ENCODE measurements around the gene MAGOHB.
"Not testable (repeated sequence)": the region's sequence is repeated elsewhere in the genome, so short reads cannot be mapped to it uniquely, and the experiment has no call there.

MAGOHB gene

DNA sequence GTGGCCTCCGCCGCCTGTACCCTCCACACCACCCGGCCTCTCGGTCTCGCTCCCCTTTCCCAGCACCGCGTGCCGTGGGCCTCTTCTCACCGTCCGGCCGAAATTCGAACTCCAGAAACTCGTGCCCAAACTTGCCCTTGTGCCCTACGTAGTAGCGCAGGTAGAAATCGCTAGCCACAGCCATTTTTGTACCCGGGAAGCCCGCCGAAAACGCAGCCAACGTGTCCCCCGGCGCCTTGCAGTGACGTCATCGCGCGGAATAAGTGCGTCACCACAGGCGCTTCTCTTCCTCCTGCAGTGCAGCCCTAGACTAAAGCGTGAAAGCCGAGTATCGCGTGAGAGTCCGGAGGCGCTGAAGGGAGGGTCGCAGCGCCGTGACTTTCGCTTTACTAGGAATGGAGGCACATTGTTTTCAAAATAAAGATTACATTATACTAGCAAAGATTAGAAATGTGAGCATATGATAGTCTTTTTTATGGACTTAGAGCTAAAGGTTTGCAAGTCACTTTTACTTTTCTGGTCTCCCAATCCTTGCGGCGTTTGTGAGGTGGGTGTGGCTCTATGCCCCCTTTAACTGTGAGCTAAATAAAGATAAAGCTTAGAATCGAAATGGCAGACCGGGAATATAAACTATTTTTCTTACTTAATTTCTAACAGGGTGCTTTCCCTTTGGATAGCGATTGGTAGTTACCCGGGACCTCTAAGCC, at the start of gene MAGOHB:
Gene MAGOHB, minus strand, starts transcription at position 261 of the 707 bp plus-strand sequence. Its CDS starts 77 bp downstream, at position 184.
- DNase-seq (ENCODE audit: low spot score) = peak; percentile 99

DNA sequence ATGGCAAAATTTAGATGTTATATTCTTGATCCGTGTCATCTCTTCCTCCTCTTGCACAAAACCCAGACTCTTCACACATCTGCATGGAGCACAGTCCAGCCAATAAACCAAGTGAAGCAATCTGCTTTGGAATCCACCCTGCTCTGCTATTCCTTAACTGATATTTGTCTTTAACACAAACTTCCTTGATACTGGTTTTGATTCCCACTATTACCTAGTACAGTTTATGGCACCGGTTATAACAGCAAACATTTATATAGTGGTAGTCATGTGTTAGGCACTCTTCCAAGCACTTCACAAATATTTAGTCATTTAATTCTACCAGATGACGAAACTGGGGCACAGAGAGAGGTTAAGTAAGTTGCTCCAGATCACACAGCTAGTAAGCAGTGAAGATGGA, 47.9 kb upstream of the MAGOHB start:
- DNase-seq (ENCODE audit: low spot score) = no peak

DNA sequence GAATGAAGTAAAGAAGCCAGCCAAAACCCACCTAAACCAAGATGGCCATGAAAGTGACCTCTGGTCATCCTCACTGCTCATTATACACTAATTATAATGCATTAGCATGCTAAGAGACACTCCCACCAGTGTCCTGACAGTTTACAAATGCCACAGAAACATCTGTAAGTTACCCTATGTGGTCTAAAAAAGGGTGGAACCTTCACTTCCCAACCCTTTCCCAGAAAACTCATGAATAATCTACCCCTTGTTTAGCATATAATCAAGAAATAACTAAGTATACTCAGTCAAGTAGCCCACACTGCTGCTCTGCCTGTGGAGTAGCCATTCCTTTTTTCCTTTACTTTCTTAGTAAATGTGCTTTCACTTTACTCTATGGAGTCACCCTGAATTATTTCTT, 40.6 kb upstream of the MAGOHB start:
- no peak for DNase-seq (ENCODE audit: low spot score)

DNA sequence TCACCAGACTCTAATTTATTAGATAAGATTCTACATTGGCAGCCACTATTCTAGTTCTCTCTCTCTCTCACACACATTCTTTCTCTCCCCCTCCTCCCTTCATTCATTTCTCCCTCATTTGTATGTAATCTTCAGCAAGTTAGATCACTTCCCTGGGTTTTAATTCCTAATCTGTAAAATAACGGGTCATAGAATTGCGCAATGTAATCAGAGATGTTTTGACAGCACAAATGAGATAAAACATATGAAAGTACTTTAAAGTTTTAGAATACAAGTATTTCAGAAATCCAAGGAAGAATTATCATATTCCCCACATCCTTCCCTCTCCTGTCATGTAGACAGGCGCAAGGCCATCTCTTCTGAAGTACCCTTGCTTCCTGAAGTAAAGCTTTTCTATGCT, 38.8 kb upstream of the MAGOHB start:
- no peak for DNase-seq (ENCODE audit: low spot score)

DNA sequence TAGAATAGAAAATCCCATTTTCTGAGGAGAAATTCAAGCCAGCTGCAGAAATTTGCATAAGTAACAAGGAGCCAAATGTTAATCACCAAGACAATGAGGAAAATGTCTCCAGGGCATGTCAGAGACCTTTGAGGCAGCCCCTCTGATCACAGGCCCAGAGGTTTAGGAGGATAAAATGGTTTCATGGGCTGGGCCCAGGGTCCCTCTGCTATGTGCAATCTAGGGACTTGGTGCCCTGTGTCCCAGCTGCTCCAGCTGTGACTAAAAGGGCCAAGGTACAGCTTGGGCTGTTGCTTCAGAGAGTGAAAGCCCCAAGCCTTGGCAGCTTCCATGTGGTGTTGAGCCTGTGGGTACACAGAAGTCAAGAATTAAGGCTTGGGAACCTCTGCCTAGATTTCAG, 33.2 kb upstream of the MAGOHB start:
- DNase-seq (ENCODE audit: low spot score) = not testable (repeated sequence)

DNA sequence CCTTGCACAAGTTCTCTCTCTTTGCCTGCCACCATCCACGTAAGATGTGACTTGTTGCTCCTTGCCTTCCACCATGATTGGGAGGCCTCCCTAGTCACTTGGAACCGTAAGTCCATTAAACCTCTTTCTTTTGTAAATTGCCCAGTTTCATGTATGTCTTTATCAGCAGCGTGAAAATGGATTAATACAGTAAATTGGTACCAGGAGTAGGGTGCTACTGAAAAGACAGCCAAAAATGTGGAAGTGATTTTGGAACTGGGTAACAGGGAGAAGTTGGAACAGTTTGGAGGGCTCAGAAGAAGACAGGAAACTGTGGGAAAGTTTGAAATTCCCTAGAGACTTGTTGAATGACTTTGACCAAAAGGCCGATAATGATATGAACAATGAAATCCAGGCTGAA, 32.5 kb upstream of the MAGOHB start:
- DNase-seq (ENCODE audit: low spot score) = no peak

DNA sequence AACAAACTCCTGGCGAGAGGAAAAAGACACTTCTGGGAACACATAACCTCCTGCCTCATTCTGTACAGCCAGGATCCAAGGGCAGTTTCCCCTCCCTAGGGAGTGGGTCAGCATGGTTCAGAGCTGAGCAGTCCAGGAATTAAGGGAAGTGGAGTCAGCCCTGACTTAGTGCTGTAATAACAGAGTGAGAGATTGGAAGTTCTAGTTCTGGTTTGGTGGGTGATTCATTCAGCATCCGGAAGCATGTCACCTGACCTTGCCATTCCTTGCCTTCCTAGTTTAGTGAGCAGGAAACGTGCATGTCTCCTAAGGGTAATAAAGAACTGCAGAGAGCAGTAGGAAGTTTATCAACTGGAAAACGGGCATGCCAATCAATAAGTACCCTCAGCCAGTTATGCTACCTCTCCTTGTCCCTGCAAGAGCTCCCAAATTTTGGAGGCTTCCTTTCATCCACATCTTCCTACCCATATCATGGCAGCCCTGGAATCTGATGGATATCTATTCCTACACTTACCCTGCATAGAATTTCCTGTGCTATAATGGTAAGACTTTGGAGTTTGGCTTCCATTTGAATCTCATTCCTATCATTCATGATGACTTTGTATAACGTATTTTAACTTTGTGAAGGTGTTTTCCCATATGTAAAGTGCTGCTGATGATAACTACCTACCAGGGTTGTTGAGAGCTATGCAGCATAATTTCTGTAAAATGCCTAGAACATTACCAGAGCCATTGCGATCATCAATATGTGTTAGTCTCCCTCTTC, 28.5 kb upstream of the MAGOHB start:
- DNase-seq (ENCODE audit: low spot score) = no peak

DNA sequence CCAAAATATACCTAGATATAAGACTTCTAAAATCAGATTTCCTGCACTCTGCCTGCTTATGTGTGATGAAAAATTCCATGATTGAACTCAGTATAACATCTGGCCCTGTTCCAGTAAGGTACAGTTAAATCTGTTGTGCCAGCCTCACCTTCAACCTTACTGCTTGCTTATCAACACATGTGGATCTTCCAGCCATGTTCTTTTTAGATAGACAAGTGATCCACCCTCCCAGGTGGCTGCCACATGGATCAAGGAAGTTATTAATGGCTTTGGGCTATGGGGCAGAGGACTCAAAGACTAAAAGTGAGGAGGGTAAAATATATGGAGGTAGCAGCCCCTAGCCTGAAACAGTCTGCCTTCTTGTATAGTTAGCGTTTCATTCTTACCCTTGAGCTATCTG, 25.3 kb upstream of the MAGOHB start:
- no peak for DNase-seq (ENCODE audit: low spot score)

DNA sequence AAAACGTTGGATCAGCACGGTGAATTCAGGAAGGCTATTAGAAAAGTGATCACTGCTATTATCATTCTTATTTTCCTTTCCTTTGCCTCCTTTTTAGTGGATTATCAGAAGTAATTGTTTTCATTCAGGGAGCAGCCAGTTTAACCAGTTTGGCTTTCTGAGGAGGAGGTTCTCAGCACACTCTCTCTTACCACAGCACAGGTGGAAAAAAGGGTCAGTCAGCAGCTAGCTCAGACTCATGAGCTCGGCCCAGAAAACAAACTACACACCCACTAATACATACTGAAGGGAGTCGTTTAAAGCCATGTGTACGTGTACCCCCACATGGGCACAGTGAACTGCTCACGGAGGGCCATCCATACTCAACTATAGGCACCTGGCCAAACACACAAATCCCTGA, 23.2 kb upstream of the MAGOHB start:
- DNase-seq (ENCODE audit: low spot score) = no peak

DNA sequence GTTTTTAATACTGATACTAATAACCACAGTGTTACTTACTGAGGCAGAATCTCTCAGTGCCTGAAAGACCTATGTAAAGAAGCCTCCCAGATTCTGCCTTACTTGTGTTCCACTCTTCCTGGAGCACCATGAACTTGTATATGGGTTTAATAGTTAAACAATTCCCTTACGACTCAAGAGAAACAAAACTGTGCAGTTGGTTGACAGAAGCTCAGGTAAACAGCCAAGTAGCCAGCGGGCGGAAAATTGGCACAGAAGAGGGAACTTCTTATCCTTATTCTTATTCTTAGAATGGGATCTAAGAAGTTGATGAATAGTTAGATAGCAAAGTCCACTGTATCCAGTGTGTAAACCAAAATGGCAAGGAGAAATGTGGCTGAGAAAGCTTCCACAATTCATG, 22.7 kb upstream of the MAGOHB start:
- no peak for DNase-seq (ENCODE audit: low spot score)

DNA sequence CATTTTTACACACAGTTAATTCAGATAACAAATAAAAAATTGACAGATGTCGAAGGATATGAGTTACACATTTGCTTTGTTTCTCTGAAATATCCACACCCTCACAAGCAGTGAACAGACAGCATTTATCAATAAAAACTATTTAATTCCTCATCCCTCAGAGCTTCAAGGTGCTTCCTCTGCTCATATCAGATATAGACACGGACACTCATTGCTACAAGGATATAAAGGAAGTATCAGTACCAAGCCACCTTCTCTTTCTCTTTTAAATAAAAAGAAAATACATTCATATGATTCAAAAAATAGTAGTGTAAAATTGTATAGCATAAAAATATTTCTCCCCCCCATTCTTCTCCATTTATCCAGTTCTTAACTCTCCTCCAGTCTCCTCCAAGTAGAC, 21.9 kb upstream of the MAGOHB start:
- DNase-seq (ENCODE audit: low spot score) = no peak

DNA sequence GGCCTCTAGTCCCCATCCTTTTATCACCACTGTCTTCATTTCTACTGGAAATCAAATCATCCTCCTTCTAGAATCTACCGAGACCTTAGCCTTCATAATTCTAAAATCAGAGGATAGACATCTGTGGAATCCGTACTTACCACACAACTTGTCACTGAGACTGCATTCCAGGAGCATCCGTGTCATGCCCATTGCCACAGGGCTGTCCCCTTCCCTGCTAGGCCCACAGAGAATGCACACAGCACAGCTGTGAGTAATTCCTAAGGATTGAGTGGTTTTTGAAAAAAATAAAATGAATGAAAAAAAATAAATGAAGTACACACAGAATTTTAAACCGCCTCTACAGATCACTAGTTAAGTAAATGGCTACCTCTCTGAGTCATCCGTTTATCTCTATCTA, 21.0 kb upstream of the MAGOHB start:
- no peak for DNase-seq (ENCODE audit: low spot score)

DNA sequence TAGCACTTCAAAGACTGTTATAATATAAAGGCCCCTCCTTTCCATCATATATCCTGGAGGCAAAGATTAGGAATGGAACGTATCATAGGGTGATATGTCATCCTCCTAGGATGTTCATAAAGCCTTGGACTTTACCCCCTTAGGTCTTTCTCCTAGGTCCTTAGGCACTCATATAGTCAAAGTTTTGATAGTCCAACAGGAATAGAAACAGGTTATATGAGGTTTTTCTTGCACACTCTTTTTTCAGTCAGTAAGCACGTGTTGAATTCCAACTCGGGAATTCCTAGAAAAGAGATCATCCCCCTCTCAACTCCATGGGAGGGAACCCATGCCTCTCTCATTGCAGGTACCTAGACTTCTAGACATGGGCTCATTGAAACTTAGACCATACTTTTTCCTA, 20.1 kb upstream of the MAGOHB start:
- no peak for DNase-seq (ENCODE audit: low spot score)

DNA sequence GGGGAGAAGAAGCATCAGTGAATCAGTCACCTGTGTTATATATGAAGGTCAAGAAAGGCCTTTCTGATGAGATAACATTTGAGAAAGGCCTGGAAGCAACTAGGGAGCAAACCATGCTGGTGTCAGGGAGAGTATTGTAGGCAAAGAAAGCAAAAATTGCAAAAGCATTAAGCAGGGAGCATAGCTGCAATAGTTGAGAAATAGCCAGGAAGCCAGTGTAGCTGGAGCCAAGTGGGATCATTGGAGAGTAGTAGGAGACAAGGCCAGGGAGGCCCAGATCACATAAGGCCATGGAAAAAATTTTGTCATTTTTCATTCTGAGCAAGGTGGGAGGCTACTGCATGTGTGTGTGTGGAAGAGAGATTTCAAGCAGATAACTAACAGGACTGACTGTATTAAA, 18.8 kb upstream of the MAGOHB start:
- DNase-seq (ENCODE audit: low spot score) = no peak

DNA sequence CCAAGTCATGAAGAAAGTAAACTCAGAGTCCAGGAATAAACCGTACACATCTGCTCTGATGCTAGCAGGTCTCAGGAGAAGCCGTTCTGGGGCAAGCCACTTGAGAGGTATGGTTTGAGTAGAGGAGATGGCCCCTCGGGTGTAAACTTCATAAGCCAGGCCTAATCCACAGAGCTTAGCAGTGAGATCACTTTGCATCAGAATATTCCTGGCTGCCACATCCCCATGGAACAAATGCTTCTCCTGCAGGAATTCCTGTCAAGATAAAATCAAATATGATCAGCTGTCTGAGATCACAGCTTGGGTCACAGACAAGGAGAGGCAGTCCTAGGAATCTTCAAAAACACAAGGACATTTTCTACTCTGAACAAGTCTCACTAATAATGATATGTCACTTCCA, 11.2 kb upstream of the MAGOHB start:
- no peak for DNase-seq (ENCODE audit: low spot score)

DNA sequence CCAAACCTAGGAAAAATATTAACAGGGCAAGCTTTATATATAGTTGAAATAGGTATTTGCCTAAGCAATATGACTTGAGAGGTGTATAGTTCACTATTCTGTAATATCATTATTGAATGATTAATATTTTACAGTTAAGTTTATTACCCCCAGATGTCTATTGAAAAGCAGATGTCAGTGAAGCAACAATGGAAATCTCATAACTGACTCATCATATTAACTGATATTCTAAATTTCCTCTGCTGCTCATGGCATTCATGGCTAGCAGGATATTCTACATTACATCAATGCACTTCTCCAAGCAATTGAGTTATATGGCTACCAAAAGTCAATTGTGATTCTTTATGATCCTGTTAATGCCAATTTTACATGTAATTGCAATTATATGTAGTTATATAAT, 9.7 kb upstream of the MAGOHB start:
- DNase-seq (ENCODE audit: low spot score) = no peak

DNA sequence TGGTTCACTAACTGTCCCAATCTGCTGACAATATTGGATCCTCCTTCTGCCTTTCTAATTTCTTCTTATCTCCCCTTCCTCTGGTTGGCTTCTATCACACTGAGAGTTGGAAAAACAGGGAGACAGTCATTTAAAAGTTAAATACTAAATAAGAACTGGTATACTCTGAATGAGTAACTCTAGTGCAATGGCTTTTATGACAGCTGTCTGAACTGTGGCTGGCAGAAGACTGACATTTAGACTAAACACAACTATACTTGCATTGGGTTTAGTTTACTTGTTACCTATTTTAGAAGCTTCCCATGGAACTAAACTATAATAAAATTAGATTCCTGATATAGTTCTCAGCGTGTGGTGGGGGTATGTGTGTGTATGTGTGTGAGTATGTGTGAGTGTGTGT, 7.9 kb upstream of the MAGOHB start:
- DNase-seq (ENCODE audit: low spot score) = no peak

DNA sequence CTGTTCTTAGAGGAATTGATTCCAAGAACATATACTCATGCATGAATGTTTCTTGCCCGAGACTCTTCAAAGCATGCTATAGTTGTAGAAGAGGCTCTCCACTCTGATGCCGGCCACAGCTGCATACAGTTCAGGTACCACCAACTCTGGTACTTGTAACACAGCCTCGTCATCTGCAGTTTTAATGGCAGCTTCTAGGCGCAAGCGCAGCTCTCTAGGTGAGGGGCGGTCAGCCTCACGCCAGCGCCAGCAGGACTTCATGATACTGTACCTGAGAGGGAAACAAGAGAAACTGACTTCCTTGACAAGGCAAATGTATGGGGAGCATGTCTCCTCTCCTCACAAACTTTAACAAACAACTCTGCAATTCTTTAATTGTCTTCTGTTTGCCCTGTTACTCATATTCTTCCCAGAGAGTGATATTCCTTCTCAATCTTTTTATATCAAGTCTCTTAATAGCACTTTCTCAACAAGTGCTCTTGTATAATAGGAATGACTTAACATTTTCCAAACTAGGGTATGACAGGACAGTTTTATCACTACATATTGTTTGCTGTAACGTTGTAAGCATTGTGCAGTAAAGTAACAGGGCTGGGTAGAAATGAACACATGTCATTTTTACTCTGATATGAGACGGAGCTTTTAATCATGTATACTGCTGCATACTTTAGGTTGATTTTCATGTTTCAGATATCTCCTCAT, 6.8 kb upstream of the MAGOHB start:
- DNase-seq (ENCODE audit: low spot score) = no peak

DNA sequence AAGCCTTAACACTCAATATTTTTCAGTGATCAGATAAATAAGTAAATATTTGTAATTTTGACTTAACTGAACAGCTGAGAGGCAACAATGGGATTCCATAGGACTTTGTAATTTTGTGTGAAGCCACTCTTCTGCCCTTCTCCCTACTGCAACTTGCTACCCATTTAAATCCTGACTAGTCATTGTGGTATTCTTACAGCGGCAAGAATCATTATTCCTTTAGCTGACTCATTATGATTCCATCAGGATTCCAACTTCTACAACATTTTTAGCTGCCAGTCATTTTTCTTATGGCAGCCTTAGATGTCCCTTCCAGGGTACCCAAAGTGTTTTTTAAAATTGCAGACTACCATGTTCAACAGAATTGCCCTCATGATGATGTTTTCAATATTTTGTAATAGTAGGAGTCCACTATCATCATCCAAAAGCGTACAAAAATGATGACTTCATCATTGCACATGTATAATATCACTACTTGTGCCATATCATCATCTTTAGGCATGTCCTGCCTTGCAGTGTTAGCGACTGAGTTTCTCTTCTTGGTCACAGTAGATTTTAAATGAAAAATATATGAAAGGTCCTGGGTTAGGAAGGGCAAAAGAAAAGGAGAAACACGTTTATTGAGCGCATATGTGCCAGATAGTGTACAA, 5.1 kb upstream of the MAGOHB start:
- no peak for DNase-seq (ENCODE audit: low spot score)

DNA sequence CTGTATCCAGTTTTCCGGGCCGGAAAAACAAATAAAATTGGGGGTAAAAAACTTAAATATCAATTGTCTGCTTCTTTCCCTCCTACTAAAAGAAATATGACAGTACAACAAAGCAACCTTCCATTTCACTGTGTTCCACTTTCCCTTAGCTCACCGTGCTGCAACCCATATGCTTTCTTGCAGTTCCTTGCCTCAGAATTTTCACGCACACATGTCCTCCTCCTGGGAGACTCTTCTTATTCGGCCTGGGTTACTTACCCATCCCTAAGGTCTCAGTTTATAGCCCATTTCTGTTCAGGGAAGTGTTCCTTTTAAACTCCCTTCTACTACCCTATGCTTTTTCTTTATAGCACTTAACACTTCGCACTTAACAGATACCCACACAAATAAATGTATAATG, 4.5 kb upstream of the MAGOHB start:
- DNase-seq (ENCODE audit: low spot score) = no peak

DNA sequence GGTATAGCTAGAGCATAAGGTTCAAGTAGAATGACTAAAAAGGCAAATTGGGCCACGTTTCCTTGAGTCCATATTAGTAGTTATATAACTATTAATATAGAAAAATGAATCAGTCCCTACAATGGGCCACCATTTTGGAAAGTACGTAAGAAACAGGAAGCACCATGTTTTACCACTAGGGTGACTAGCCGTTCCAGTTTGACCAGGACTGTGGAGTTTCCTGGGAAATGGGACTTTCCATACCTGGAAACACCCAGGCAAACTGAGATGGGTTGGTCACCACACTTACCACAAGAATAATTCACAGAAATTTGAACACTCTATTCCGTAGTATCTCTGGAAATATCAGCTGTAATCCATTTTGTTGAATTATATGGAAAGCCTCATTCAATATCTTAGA, 2.1 kb upstream of the MAGOHB start:
- peak; percentile 11 for DNase-seq (ENCODE audit: low spot score)

DNA sequence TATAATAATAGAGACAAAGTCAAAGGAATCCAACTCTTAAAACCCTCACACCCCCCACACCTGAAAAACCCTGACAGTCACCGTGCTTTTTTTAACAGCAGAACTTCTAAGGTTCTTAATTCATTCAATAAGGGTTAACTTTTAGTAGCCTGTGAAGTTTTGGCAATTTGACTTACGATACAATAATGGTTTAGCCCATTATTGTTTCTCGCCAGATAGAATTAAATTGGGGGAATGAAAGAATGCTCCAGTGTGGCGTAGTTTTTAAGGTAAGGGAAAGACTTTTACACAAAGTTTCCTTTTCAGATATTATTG, 604 bp upstream of the MAGOHB start:
- no peak for DNase-seq (ENCODE audit: low spot score)

DNA sequence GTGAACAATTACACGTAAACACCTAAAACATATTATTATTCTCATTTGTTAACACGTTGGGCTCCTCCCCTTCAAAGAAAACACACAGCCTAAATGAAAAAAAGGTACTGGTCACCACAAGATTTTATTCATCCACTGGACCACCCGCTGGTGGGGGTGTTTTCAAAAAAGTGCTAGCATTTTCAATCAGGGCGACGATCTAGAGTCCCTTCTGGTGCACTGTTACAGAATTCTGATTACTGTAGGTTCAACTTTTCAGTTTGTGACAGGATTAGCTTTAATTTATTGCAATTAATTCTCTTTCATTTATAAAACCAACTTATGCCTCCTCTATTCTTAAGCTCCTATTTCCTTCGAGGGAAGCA, 443 bp downstream of the MAGOHB start:
- DNase-seq (ENCODE audit: low spot score) = no peak

Data from NAMALWA (cell line).